Upper lobe of left lung (tissue), 6 donors: Measurements from ENCODE around the gene S1PR3. TPM values are rescaled to one million over a fixed set of nuclear protein-coding genes. Genes with fewer than 3 reads are reported as not detected.

ENCODE experiments used
- ATAC-seq, 2 donors: fragments of 200-7000 bp; cut with Tn5 transposase; one replicate each; pipeline ENCODE4 v1.9.1; 2022; ENCODE audit warnings: mild to moderate bottlenecking in 2 of 2, moderate library complexity in 2 of 2; ENCODE audit not compliant: low FRiP score in 2 of 2
- DNase-seq, 2 donors: peaks; one replicate each; pipeline ENCODE4 v3.0.0-alpha.2; 2019 to 2020
- H3K27ac ChIP-seq, 4 donors: fragments of 200-600 bp; sonication (generic); one replicate each; pipeline ENCODE4 v1.5.1; 2016 to 2019
- H3K27me3 ChIP-seq, 4 donors: fragments of 200-600 bp; sonication (generic); one replicate each; pipeline ENCODE4 v1.5.1; 2017 to 2019
- H3K36me3 ChIP-seq, 4 donors: fragments of 200-600 bp; sonication (generic); one replicate each; pipeline ENCODE4 v1.5.1; 2016 to 2019
- H3K4me1 ChIP-seq, 4 donors: fragments of 200-600 bp; sonication (generic); one replicate each; pipeline ENCODE4 v1.5.1; 2018 to 2019
- H3K4me3 ChIP-seq, 4 donors: fragments of 200-600 bp; sonication (generic); one replicate each; pipeline ENCODE4 v1.5.1; 2017 to 2019; ENCODE audit warnings: mild to moderate bottlenecking in 2 of 4, moderate library complexity in 1 of 4
- H3K9me3 ChIP-seq, 4 donors: fragments of 200-600 bp; sonication (generic); one replicate each; pipeline ENCODE4 v1.5.1; 2018 to 2019
- EP300 ChIP-seq, 4 donors: sonication (generic); formaldehyde crosslinking; IDR thresholded peaks; one replicate each; pipeline ENCODE4 v1.5.1; 2017; ENCODE audit warnings: antibody characterized with exemption in 4 of 4, control low read depth in 2 of 4
- POLR2A ChIP-seq, 4 donors: fragments of 450-650 bp; IDR thresholded peaks; one replicate each; pipeline ENCODE4 v1.5.1; 2016 to 2017; ENCODE audit warnings: antibody characterized with exemption in 4 of 4, mild to moderate bottlenecking in 2 of 4
- POLR2AphosphoS5 ChIP-seq, 2 donors: sonication (generic); formaldehyde crosslinking; IDR thresholded peaks; one replicate each; pipeline ENCODE4 v1.5.1; 2017; ENCODE audit warnings: antibody characterized with exemption in 2 of 2
- whole genome bisulfite sequencing, 2 donors: methylation state at CpG; one replicate each; pipeline ENCODE4 v1.1.5; 2017 to 2018; 5-methylcytosine and 5-hydroxymethylcytosine counted together
- total RNA-seq, 6 donors: library from RNA; depleted of rRNA in 4 of 6; stranded (reverse); fragments of >200 nt in 4 of 6; gene quantifications; one replicate each; pipeline versions ENCODE4 v1.1.0 to v1.2.1, GENCODE V29; 2016 to 2021
- TF ChIP-seq, protein P1 (sequence below), 6 experiments: fragments of 450-650 bp in 4 of 6; fragments of 200-600 bp in 2 of 6; sonication (generic) in 2 of 6; IDR thresholded peaks; one replicate each; pipeline ENCODE4 v1.5.1; 2016 to 2019; ENCODE audit warnings: antibody characterized with exemption in 6 of 6
- donor health status: DM: no; HTN: no; CAD: no; lungs with moderate emphysema.
- donor health status: DM: no; HTN: yes; CAD: no; lungs with severe emphysema.

Gene S1PR3
- total RNA-seq, 6 donors from 2014 or later = 3.3 to 13.6 (median 5.4) TPM

DNA sequence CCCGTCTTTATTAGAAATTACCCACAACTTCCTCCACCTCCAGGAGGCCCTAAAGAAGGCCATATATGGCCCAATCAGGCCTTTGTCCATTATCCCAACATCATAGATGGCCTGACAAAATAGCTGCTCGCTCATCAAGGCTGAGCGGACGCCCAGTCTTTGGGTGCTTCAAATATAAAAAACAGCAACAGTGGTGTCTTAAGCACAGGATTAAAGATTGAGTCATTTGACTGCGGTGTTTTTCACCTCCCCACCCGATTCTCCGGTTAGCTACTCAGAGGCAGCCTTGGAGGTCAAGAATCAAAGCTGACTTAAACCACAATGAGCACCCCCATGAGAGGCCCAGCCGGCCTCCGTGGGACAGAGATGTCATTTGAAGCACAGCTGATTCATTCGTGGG, 18.8 kb downstream of the S1PR3 start:
- H3K9me3 ChIP-seq = no peaks in the 10 kb centered on the region
- H3K27ac ChIP-seq = no peak overlapping the region
- no peak overlapping the region for H3K4me3 ChIP-seq
- DNase-seq (no peak), ATAC-seq (no peak)
- no peaks in the 10 kb centered on the region for H3K4me1 ChIP-seq
- peaks cover 0 to 3% (median 0%) of the 10 kb centered on the region in 4 donors for H3K36me3 ChIP-seq
- TF ChIP-seq POLR2AphosphoS5 (IDR thresholded peaks at IDR 0.05) (no peak), EP300 (IDR thresholded peaks at IDR 0.05) (no peak), POLR2A (IDR thresholded peaks at IDR 0.05) (no peak)
- TF ChIP-seq, protein P1, sequence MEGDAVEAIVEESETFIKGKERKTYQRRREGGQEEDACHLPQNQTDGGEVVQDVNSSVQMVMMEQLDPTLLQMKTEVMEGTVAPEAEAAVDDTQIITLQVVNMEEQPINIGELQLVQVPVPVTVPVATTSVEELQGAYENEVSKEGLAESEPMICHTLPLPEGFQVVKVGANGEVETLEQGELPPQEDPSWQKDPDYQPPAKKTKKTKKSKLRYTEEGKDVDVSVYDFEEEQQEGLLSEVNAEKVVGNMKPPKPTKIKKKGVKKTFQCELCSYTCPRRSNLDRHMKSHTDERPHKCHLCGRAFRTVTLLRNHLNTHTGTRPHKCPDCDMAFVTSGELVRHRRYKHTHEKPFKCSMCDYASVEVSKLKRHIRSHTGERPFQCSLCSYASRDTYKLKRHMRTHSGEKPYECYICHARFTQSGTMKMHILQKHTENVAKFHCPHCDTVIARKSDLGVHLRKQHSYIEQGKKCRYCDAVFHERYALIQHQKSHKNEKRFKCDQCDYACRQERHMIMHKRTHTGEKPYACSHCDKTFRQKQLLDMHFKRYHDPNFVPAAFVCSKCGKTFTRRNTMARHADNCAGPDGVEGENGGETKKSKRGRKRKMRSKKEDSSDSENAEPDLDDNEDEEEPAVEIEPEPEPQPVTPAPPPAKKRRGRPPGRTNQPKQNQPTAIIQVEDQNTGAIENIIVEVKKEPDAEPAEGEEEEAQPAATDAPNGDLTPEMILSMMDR (IDR thresholded peaks at IDR 0.05) = no peak
- WGBS, 2 donors = 78 to 84% methylated on average over 9 to 10 of the region's 10 CpGs
- no peaks in the 10 kb centered on the region for H3K27me3 ChIP-seq

DNA sequence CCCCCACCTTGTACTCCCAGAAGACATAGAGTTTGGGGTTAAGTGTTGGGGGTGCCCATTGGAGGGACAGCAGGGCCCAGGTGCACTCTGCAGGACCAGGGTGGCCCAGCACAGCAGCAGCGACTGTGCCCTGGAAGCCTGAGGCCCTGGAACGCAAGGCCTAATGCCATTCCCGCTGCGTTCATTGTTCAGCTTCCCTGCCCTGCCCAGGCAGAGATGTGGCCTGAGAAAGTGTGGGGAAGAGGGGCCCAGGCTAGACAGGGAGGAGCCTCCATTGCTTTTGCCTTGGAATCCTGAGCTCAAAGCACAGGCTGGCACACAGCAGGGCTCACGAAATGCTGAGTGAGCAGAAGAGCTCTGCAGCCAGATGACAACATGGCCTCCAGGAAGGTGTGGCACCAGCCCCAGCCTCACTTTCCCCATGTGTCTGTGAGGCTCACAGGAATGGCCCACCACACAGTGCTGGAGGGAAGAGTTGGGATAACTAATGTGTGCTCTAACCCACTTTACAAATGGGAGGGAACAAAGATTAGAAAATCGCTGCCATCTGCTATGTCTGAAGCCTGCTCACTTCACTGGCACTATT, 19.4 kb downstream of the S1PR3 start:
- TF ChIP-seq POLR2A (IDR thresholded peaks at IDR 0.05) (no peak), POLR2AphosphoS5 (IDR thresholded peaks at IDR 0.05) (no peak), EP300 (IDR thresholded peaks at IDR 0.05) (no peak)
- TF ChIP-seq, protein P1 (IDR thresholded peaks at IDR 0.05) = no peak
- ATAC-seq (no peak), DNase-seq (no peak)
- Histone ChIP-seq H3K36me3 (peaks cover 0 to 3% (median 0%) of the 10 kb centered on the region in 4 donors), H3K4me3 (no peak overlapping the region), H3K9me3 (no peaks in the 10 kb centered on the region), H3K27me3 (no peaks in the 10 kb centered on the region), H3K4me1 (no peaks in the 10 kb centered on the region), H3K27ac (no peak overlapping the region)
- 71 to 82% methylated on average over 5 to 6 of the region's 6 CpGs for WGBS, 2 donors

DNA sequence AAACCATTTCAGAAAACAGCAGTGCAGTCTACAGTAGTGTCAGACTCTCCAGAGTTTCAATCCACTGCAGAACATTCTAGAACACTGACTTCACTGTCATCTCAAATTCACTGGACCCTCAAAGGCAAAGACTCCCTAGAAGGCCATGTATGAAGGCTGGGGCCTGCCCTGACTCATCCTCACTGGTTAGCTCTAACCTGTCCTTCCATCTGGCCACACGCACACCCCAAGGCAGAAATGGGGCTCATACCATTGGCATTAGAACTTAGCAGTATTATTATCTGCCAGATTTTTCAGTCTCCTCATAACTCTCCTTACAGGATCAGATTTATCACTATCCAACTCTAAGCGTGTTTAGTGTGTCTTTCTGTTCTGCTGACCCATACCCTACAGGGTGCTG, 20.4 kb downstream of the S1PR3 start:
- H3K27ac ChIP-seq = no peak overlapping the region
- DNase-seq (no peak), ATAC-seq (no peak)
- 91 to 98% methylated on average over 2 of the region's 2 CpGs for WGBS, 2 donors
- H3K9me3 ChIP-seq = no peaks in the 10 kb centered on the region
- H3K4me3 ChIP-seq = no peak overlapping the region
- TF ChIP-seq POLR2A (IDR thresholded peaks at IDR 0.05) (no peak), POLR2AphosphoS5 (IDR thresholded peaks at IDR 0.05) (no peak)
- H3K27me3 ChIP-seq = no peaks in the 10 kb centered on the region
- no peaks in the 10 kb centered on the region for H3K4me1 ChIP-seq
- H3K36me3 ChIP-seq = peaks cover 0 to 3% (median 0%) of the 10 kb centered on the region in 4 donors

DNA sequence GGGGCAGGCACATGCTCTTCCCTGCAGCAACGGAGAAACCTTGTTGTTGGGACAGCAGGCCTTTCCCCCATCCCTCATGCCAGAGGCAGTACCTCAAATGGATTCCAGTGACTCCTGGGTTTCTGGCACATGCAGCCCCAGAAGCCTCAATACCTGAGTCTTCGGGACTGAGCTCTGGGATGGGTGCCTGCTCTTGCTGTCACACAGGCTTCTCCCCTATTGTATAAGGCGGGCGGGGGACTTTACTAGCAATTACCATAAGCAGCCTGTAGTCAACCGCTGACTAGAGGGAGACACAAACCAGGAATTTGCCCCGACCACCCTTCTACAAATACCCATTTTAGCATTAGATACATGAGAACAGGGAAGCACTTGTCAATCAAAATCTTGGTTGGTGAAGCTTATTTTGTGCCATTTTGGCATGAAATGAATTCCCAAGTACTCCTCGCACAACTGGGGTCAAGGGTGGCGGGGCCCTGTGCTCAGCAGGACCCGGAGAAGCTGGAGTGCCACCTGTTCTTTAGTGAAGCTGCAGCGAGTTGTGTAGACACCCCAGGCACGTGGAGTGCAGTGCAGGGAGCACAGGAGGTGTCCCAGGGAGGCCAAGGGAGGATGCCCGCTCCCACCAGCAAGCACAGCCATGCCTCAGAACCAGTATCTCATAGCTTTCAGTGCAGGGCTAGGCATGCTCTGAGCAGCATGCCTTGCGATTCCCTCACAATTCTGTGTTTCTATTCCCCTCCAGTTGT, 21.2 kb downstream of the S1PR3 start:
- 88 to 92% methylated on average over 13 of the region's 13 CpGs for WGBS, 2 donors
- Histone ChIP-seq H3K9me3 (no peaks in the 10 kb centered on the region), H3K27ac (no peak overlapping the region), H3K36me3 (peaks cover 0 to 3% (median 0%) of the 10 kb centered on the region in 4 donors), H3K27me3 (no peaks in the 10 kb centered on the region), H3K4me3 (no peak overlapping the region), H3K4me1 (no peaks in the 10 kb centered on the region)
- TF ChIP-seq POLR2A (IDR thresholded peaks at IDR 0.05) (no peak), POLR2AphosphoS5 (IDR thresholded peaks at IDR 0.05) (no peak), EP300 (IDR thresholded peaks at IDR 0.05) (no peak)
- TF ChIP-seq, protein P1 (IDR thresholded peaks at IDR 0.05) = no peak
- no peak for DNase-seq
- ATAC-seq = no peak

DNA sequence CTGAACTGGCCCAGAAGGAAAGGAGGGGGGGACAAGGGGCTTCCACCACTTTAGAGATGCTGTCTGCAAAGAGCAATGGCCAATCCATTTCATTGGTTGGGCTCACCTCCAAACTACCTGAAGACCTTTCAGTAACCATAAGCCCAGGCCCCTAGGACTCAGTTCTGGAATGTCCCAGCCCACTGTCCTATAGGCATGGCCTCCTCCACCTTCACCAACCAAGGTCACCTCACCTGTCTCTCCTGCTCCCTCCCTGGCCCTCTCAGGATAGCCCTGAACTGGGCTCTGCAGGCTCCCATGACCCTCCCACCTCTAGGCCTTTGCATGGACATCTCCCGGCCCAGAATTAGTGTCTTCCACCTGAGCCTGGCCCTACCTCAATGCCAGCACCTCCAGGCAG, 22.4 kb downstream of the S1PR3 start:
- Histone ChIP-seq H3K36me3 (peaks cover 0 to 3% (median 0%) of the 10 kb centered on the region in 4 donors), H3K9me3 (no peaks in the 10 kb centered on the region), H3K4me3 (no peak overlapping the region), H3K4me1 (no peaks in the 10 kb centered on the region), H3K27me3 (no peaks in the 10 kb centered on the region), H3K27ac (no peak overlapping the region)
- DNase-seq (no peak), ATAC-seq (no peak)
- TF ChIP-seq, protein P1 (IDR thresholded peaks at IDR 0.05) = no peak
- TF ChIP-seq POLR2AphosphoS5 (IDR thresholded peaks at IDR 0.05) = no peak
- TF ChIP-seq POLR2A (IDR thresholded peaks at IDR 0.05) = no peak
- no peak for TF ChIP-seq EP300 (IDR thresholded peaks at IDR 0.05)
- 92 to 100% methylated on average over 1 of the region's 1 CpG for WGBS, 2 donors
